Measurements from ENCODE around the gene C22orf15.
A peak's percentile ranks its signal among the peaks of the same experiment; 100 is the strongest.

The C22orf15 gene

DNA sequence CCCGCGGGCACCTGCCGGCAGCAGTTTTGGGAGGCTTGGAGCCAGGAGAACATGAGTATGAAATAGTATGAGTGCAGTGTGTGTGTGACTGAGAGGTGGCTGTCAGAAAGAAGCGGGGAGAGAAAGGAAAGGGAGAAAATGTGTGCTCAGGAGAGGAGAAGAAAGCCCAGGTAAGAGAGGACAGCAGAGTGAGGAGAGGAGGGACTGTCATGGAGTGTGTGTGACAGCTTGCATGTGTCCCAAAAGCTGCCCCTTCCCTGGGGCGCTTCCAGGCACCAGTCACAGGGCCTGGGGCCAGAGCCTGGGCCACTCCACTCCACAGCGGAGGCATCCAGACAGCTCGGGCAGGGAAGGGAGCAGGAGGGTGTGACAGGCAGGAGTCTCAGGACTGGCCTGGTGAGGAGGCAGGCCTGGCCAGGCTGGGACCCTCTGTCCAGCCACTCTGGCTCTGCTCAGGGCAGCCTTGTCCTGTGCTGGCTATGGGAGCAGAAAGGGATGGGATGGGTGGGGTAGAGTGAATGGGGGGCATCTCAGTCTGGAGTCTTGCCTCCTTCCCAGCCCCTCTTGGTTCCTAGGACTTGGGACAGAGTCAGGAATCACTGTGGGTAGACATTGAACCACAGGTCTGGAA, 10.8 kb downstream of the C22orf15 start:
- peak; percentile 42 for DNase-seq (ENCODE audit: low spot score)

DNA sequence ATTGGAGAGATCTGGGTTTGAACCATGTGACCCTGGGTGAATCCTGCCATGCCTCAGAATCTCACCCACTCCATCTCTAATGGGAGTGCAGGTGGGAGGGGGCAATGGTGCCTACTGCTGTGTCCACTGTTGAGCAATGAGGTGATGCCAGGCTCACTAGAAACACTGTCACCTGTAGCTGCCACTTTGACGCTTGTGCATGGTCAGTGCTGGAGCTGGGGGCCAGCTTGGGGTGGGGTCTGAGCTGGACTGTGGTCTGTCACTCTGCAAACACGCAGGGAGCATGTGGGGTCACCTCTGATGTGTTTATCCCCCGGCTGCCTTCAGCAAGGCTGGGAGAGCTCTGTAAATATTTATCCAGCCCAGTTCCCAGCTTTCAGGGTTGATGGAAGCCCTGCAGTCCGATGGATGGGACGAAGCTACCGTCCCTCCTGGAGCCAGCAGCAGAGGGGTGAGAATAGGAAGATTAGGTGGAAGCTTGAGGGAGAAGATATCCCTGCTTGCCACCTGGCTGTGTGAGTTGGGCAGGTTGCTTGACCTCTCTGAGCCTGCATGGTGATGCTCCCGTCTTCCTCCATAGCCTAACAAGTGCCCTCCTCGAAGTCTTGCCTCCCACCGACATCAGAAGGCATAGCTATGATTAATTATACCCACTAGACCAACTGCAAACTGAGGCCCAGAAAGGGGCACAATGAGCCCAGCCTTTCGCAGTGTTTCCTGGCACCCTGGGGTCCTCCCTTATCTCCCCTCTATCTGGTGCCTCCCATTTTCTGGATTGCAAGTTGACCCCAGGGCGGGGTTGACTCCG, 11.5 kb downstream of the C22orf15 start:
- no peak for DNase-seq (ENCODE audit: low spot score)

- no peak for DNase-seq (ENCODE audit: low spot score)
These were observed 12.2 kb downstream of the C22orf15 start for GRCh38 chr22:23774922-23775436.

GRCh38 chr22:23775779-23776375, 13.1 kb downstream of the C22orf15 start:
- DNase-seq (ENCODE audit: low spot score), result no peak

GRCh38 chr22:23777776-23778576, 15.2 kb downstream of the C22orf15 start:
- DNase-seq (ENCODE audit: low spot score), result no peak

GRCh38 chr22:23778577-23778900, 15.7 kb downstream of the C22orf15 start:
- no peak for DNase-seq (ENCODE audit: low spot score)

- no peak for DNase-seq (ENCODE audit: low spot score)
These were observed 16.3 kb downstream of the C22orf15 start for GRCh38 chr22:23779083-23779482.

DNA sequence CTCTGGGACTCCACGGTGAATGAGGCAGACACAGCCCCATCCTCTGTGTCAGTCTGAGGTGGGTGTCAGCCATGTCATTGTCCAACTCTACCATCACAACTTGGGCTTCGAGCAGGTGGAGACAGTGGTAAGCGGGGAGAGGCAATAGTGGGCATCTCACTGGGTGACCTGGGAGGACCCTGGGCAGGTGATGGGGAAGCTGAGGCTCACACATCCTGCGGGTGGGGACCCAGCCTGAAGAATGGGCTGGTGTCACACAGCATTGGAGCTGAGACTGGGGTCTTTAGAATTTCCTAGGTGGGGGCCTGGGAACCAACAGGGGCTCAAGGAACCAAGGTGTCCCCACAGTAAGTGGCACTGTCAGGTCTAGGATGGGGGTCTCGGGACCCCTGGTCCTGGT, 16.9 kb downstream of the C22orf15 start:
- no peak for DNase-seq (ENCODE audit: low spot score)

- no peak for DNase-seq (ENCODE audit: low spot score)
These were observed 17.5 kb downstream of the C22orf15 start for GRCh38 chr22:23780146-23780748.

DNA sequence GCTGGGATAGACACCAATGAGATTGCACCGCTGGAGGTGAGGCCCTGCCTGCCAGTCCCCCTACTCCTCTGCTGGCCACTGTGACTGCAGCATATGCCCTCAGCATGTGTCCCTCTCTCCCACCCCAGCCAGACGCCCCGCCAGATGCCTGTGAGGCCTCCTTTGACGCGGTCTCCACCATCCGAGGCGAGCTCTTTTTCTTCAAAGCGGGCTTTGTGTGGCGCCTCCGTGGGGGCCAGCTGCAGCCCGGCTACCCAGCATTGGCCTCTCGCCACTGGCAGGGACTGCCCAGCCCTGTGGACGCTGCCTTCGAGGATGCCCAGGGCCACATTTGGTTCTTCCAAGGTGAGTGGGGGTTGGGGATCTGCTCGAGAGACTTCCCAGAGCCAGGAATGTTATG, 18.3 kb downstream of the C22orf15 start:
- no peak for DNase-seq (ENCODE audit: low spot score)

GRCh38 chr22:23781511-23782183, 18.9 kb downstream of the C22orf15 start:
- DNase-seq (ENCODE audit: low spot score), result no peak

DNA sequence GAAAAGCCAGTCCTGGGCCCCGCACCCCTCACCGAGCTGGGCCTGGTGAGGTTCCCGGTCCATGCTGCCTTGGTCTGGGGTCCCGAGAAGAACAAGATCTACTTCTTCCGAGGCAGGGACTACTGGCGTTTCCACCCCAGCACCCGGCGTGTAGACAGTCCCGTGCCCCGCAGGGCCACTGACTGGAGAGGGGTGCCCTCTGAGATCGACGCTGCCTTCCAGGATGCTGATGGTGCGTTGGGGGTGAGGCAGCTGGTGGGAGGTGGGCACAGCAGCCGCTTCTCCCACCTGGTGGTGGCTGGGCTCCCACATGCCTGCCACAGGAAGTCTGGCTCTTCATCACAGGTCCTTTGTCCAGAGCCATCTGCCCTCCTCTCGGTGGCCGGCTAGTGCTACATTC, 19.5 kb downstream of the C22orf15 start:
- no peak for DNase-seq (ENCODE audit: low spot score)

DNA sequence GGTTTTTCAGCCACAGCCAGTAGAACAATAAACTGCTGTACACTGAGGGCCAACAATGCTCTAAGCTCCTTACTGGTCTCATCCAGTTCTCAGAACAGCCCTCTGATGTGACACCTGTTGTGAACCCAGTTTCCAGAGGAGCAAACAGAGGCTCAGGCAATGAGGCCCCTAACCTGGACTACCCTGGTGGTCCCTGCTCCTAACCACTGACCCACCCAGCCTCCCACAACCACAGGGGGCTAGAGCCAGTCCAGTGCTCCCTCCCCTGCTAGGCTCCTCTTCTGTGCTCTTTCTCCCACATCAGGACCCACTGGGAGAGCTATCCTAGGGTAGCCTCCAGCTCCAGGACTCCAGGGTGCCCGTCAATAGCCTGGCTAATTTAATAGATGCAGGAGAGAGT, 19.9 kb downstream of the C22orf15 start:
- DNase-seq (ENCODE audit: low spot score), result no peak

DNA sequence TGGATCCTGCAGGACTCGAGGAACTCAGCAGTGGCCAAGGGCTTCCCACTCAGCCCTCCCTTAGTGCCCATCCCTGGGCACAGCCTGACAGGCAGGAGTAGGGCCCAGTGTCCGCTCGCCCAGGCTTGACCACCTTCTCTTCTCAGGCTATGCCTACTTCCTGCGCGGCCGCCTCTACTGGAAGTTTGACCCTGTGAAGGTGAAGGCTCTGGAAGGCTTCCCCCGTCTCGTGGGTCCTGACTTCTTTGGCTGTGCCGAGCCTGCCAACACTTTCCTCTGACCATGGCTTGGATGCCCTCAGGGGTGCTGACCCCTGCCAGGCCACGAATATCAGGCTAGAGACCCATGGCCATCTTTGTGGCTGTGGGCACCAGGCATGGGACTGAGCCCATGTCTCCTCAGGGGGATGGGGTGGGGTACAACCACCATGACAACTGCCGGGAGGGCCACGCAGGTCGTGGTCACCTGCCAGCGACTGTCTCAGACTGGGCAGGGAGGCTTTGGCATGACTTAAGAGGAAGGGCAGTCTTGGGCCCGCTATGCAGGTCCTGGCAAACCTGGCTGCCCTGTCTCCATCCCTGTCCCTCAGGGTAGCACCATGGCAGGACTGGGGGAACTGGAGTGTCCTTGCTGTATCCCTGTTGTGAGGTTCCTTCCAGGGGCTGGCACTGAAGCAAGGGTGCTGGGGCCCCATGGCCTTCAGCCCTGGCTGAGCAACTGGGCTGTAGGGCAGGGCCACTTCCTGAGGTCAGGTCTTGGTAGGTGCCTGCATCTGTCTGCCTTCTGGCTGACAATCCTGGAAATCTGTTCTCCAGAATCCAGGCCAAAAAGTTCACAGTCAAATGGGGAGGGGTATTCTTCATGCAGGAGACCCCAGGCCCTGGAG, 20.7 kb downstream of the C22orf15 start:
- no peak for DNase-seq (ENCODE audit: low spot score)

- DNase-seq (ENCODE audit: low spot score), result no peak
These were observed 21.5 kb downstream of the C22orf15 start for GRCh38 chr22:23784215-23784732.

DNA sequence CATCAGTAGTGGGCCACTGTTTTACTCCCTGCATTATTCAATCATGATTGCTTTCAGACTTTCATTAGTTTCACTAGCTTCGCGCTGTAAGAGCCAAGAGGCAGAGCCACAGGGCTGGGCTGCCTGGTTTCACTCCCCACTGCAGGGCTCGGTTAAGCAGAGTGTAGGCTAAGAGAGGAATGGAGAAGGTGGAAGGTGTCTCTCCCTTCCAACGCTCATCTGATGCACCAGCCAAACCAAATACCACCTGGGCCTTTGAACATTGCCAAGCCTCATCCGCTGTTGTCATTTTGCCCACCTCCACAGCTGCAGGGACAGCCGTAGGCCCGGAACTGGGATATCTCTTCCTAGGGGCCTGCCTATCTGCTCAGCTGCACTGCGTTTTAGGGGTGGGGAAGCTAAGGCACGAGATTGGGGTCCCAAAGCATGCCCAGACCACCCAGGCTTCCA, 23.5 kb downstream of the C22orf15 start:
- DNase-seq (ENCODE audit: low spot score), result no peak

GRCh38 chr22:23786752-23787599, 24.2 kb downstream of the C22orf15 start, which contains the start of gene SMARCB1:
Gene SMARCB1, plus strand, starts transcription at chr22:23786966. Its CDS starts 204 bp downstream, at chr22:23787170.
- peak; percentile 81 for DNase-seq (ENCODE audit: low spot score)

DNA sequence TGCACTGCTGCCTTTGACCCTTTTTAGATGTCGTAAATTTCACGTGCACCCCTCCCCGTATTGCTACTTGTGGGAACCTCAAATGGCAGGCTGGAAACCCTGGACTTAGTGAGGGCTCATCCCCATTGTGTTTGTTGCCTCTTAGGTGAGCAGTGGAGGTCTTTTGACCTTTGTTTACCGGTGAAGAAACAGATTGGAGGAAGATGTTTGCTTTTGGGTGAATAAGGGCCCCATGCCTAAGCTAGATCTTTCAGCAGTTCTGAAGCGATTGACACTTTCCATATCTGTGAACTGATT, 24.8 kb downstream of the C22orf15 start:
- DNase-seq (ENCODE audit: low spot score), result no peak

GRCh38 chr22:23787910-23788309, 25.1 kb downstream of the C22orf15 start:
- DNase-seq (ENCODE audit: low spot score), result no peak

Measured in cerebellar cortex (tissue), 1 donor.